A673 (cell line): Measurements from ENCODE around the gene INSR. TPM values are rescaled to one million over a fixed set of nuclear protein-coding genes. Genes with fewer than 3 reads are reported as not detected.

Experiments used
- BruUV-seq: library from RNA; stranded (reverse); fragments of 400-500 nt; replicated peaks from 2 replicates; lab custom pipeline; 2021; lab: Mats Ljungman, UMichigan
- CTCF ChIA-PET: fragments of 300-600 bp; sonication (Branson Sonifier 250); formaldehyde crosslinking; loops from one replicate; lab custom pipeline; 2022; ENCODE audit warnings: antibody characterized with exemption; lab: Charles Lee
- POLR2A ChIA-PET: fragments of 300-600 bp; sonication (Branson Sonifier 250); formaldehyde crosslinking; loops from one replicate; lab custom pipeline; 2022; ENCODE audit warnings: antibody characterized with exemption; ENCODE audit not compliant: low non-redundant PET; lab: Charles Lee
- DNase-seq: peaks from one replicate; pipeline ENCODE4 v3.0.0-alpha.2; 2015; ENCODE audit warnings: low spot score
- H3K27ac ChIP-seq: fragments of 200-600 bp; sonication (generic); 2 replicates; pipeline ENCODE4 v1.5.1; 2016; ENCODE audit warnings: mixed run types, low read depth, mild to moderate bottlenecking, mixed read lengths, antibody characterized with exemption, low read length; ENCODE audit not compliant: poor library complexity, severe bottlenecking
- H3K27me3 ChIP-seq: fragments of 200-600 bp; sonication (generic); replicated peaks from 2 replicates; pipeline ENCODE4 v1.6.1; 2017; ENCODE audit warnings: mixed run types, low read depth, mild to moderate bottlenecking, mixed read lengths, antibody characterized with exemption, low read length; ENCODE audit not compliant: insufficient read depth, poor library complexity
- H3K36me3 ChIP-seq: fragments of 200-600 bp; sonication (generic); 2 replicates; pipeline ENCODE4 v1.6.1; 2016; ENCODE audit warnings: mixed run types, mild to moderate bottlenecking, mixed read lengths, antibody characterized with exemption, low read length; ENCODE audit not compliant: insufficient read depth, poor library complexity, severe bottlenecking
- H3K4me1 ChIP-seq: fragments of 200-600 bp; sonication (generic); 2 replicates; pipeline ENCODE4 v1.6.1; 2017; ENCODE audit warnings: mixed run types, mild to moderate bottlenecking, mixed read lengths, antibody characterized with exemption, low read length; ENCODE audit not compliant: insufficient read depth, poor library complexity, severe bottlenecking
- H3K4me3 ChIP-seq: fragments of 200-600 bp; sonication (generic); 2 replicates; pipeline ENCODE4 v1.5.1; 2016; ENCODE audit warnings: low read depth, mixed run types, mild to moderate bottlenecking, mixed read lengths, low read length; ENCODE audit not compliant: poor library complexity, severe bottlenecking
- H3K9me3 ChIP-seq: fragments of 200-600 bp; sonication (generic); 2 replicates; pipeline ENCODE4 v1.6.1; 2016; ENCODE audit warnings: mixed run types, low read depth, mild to moderate bottlenecking, mixed read lengths, antibody characterized with exemption, low read length; ENCODE audit not compliant: poor library complexity, severe bottlenecking
- CTCF ChIP-seq: fragments of 300-800, 200-600 bp; sonication (generic); conservative IDR thresholded peaks from 2 replicates; pipeline ENCODE4 v1.5.1; 2017; ENCODE audit warnings: low read depth, mild to moderate bottlenecking, antibody characterized with exemption, low read length, moderate library complexity, mixed read lengths
- EZH2 ChIP-seq: fragments of 200-600 bp; sonication (generic); IDR thresholded peaks from 2 replicates; pipeline ENCODE4 v1.6.1; 2017; ENCODE audit warnings: borderline replicate concordance, low read depth, mild to moderate bottlenecking, mixed read lengths, antibody characterized with exemption, low read length; ENCODE audit not compliant: poor library complexity, severe bottlenecking
- intact Hi-C: fragments of 100-400 bp; cut with micrococcal nuclease; formaldehyde crosslinking; loops from one replicate; pipeline ENCODE4 v1.10.0; 2022; ENCODE audit not compliant: unreplicated experiment
- total RNA-seq: library from RNA; stranded (reverse); gene quantifications from 2 replicates; pipeline ENCODE4 v1.2.3, GENCODE V29; 2021

The INSR gene
- total RNA-seq, 1 experiment from 2014 or later = 12.9 TPM

GRCh38 chr19:7106711-7107657 is 187.2 kb downstream of the INSR start:
- H3K4me3 ChIP-seq = no peak overlapping the region
- no peak overlapping the region for H3K27ac ChIP-seq
- H3K36me3 ChIP-seq = no peaks in the 10 kb centered on the region
- TF ChIP-seq CTCF (no peak), EZH2 (no peak)
- intact Hi-C loops = no loop called here
- no peaks in the 10 kb centered on the region for H3K4me1 ChIP-seq
- no peaks in the 10 kb centered on the region for H3K9me3 ChIP-seq
- ChIA-PET CTCF (no interaction called here), POLR2A (no interaction called here)
- DNase-seq = no peak
- BruUV-seq = no TSS peak
- no peaks in the 10 kb centered on the region for H3K27me3 ChIP-seq

GRCh38 chr19:7104747-7105447 is 189.3 kb downstream of the INSR start:
- BruUV-seq = no TSS peak
- POLR2A ChIA-PET = no interaction called here
- Histone ChIP-seq H3K27ac (no peak overlapping the region), H3K9me3 (no peaks in the 10 kb centered on the region), H3K36me3 (no peaks in the 10 kb centered on the region), H3K4me3 (no peak overlapping the region), H3K27me3 (no peaks in the 10 kb centered on the region), H3K4me1 (peaks cover under 1% of the 10 kb centered on the region)
- TF ChIP-seq EZH2 = no peak
- no peak for TF ChIP-seq CTCF
- CTCF ChIA-PET = no interaction called here
- intact Hi-C loops = loop anchor here (5.0 kb wide), 2 partner anchors 277 to 697 kb away; no protein-coding TSS in a partner anchor
- no peak for DNase-seq

DNA sequence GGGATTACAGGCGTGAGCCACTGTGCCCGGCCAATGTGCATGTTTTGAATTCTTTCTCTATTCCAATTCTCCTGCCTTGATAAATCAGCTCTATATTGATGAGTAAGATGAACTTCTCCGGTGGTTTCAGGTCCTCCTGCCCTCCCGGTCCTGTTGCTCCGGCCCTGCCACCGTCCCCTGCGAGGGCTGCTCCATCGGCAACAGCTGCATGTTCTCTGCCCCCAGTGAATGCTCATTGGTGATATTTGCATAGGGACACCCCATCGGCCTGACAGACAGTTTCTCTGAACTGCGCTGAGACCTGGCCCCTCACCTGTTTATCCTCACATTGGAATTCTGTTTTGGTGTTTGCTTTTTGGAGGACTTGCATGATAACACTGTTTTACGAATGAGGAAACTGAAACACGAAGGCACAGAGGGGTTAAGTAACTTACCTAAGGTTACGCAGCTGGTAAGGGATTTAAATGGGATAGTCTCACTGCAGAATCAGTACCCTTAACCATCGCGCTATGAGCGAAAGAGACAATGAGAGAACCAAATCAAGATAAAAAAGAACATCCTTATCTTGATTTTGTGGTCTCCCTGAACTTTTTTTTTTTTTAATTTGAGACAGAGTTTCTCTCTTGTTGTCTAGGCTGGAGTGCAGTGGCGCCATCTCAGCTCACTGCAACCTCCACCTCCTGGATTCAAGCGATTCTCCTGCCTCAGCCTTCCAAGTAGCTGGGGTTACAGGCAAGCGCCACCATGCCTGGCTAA is 192.5 kb downstream of the INSR start:
- intact Hi-C loops = loop anchor here (1.0 to 5.0 kb wide), 3 partner anchors 240 to 701 kb away; no protein-coding TSS in a partner anchor
- Histone ChIP-seq H3K36me3 (no peaks in the 10 kb centered on the region), H3K27ac (no peak overlapping the region), H3K4me1 (peaks cover 3% of the 10 kb centered on the region), H3K4me3 (no peak overlapping the region), H3K9me3 (no peaks in the 10 kb centered on the region), H3K27me3 (no peaks in the 10 kb centered on the region)
- DNase-seq = no peak
- CTCF ChIA-PET = interaction anchor here (1.0 to 1.3 kb wide), 3 partner anchors 239 to 253 kb away, joined by 8 to 12 read pairs (median 9); no protein-coding TSS in a partner anchor
- no peak for TF ChIP-seq CTCF
- no peak for TF ChIP-seq EZH2
- no TSS peak for BruUV-seq
- POLR2A ChIA-PET = interaction anchor here (0.6 kb wide), 2 partner anchors 32 to 899 kb away, joined by 5 to 7 read pairs; partner anchors contain the start of gene ZNF557
